Measurements from ENCODE around the gene SEL1L2. TPM values are rescaled to one million over a fixed set of nuclear protein-coding genes. Genes with fewer than 3 reads are reported as not detected.
"Not testable (repeated sequence)": the region's sequence is repeated elsewhere in the genome, so short reads cannot be mapped to it uniquely, and the experiment has no call there.

SEL1L2 gene
- total RNA-seq, 1 donor from 2014 or later: not detected

GRCh38 chr20:13995086-13995665, 4.8 kb upstream of the SEL1L2 start, which contains the start of gene MACROD2:
TSS of gene MACROD2 (plus strand) at chr20:13995516.
- peak within 1 kb of the TSS; percentile 82 for H3K4me3 Mint-ChIP-seq (ENCODE audit: unreplicated experiment)
- DNase-seq (ENCODE audit: extremely low spot score, unreplicated experiment): peak; percentile 95
- H3K27ac Mint-ChIP-seq (ENCODE audit: unreplicated experiment): peak within 1 kb of the TSS; percentile 36
- H3K27me3 Mint-ChIP-seq (ENCODE audit: unreplicated experiment): peaks cover 9% of the 10 kb centered on the region
- TF ChIP-seq CTCF (IDR thresholded peaks at IDR 0.05): no peak
- peaks cover 12% of the 10 kb centered on the region for H3K9me3 Mint-ChIP-seq (ENCODE audit: unreplicated experiment)
- H3K4me1 Mint-ChIP-seq (ENCODE audit: unreplicated experiment): peaks cover 8% of the 10 kb centered on the region
- H3K36me3 Mint-ChIP-seq (ENCODE audit: unreplicated experiment): no peaks in the 10 kb centered on the region

GRCh38 chr20:13991955-13992354, 1.5 kb upstream of the SEL1L2 start:
- not testable (repeated sequence) for H3K4me1 Mint-ChIP-seq (ENCODE audit: unreplicated experiment); DNase-seq (ENCODE audit: extremely low spot score, unreplicated experiment); H3K4me3 Mint-ChIP-seq (ENCODE audit: unreplicated experiment); H3K36me3 Mint-ChIP-seq (ENCODE audit: unreplicated experiment); H3K27ac Mint-ChIP-seq (ENCODE audit: unreplicated experiment); H3K27me3 Mint-ChIP-seq (ENCODE audit: unreplicated experiment)
- peaks cover 12% of the 10 kb centered on the region for H3K9me3 Mint-ChIP-seq (ENCODE audit: unreplicated experiment)

- no peak overlapping the region for H3K27ac Mint-ChIP-seq (ENCODE audit: unreplicated experiment)
- H3K36me3 Mint-ChIP-seq (ENCODE audit: unreplicated experiment): no peaks in the 10 kb centered on the region
- no peak overlapping the region for H3K4me3 Mint-ChIP-seq (ENCODE audit: unreplicated experiment)
- peaks cover 6% of the 10 kb centered on the region for H3K4me1 Mint-ChIP-seq (ENCODE audit: unreplicated experiment)
- no peak for TF ChIP-seq CTCF (IDR thresholded peaks at IDR 0.05)
- peaks cover 12% of the 10 kb centered on the region for H3K9me3 Mint-ChIP-seq (ENCODE audit: unreplicated experiment)
- peaks cover 3% of the 10 kb centered on the region for H3K27me3 Mint-ChIP-seq (ENCODE audit: unreplicated experiment)
- DNase-seq (ENCODE audit: extremely low spot score, unreplicated experiment): no peak
Measured at GRCh38 chr20:13991311-13991710, 897 bp upstream of the SEL1L2 start.

- H3K4me3 Mint-ChIP-seq (ENCODE audit: unreplicated experiment): no peak overlapping the region
Measured at GRCh38 chr20:13984211-13984610, 6.2 kb downstream of the SEL1L2 start.

GRCh38 chr20:13960525-13960924, 29.9 kb downstream of the SEL1L2 start:
- Mint-ChIP-seq H3K36me3 (ENCODE audit: unreplicated experiment) (no peaks in the 10 kb centered on the region), H3K9me3 (ENCODE audit: unreplicated experiment) (peaks cover 9% of the 10 kb centered on the region), H3K4me1 (ENCODE audit: unreplicated experiment) (no peaks in the 10 kb centered on the region), H3K4me3 (ENCODE audit: unreplicated experiment) (no peak overlapping the region), H3K27me3 (ENCODE audit: unreplicated experiment) (no peaks in the 10 kb centered on the region), H3K27ac (ENCODE audit: unreplicated experiment) (no peak overlapping the region)
- no peak for DNase-seq (ENCODE audit: extremely low spot score, unreplicated experiment)
- no peak for TF ChIP-seq CTCF (IDR thresholded peaks at IDR 0.05)

More at GRCh38 chr20:13984211-13984610, 6.2 kb downstream of the SEL1L2 start:
- TF ChIP-seq CTCF (IDR thresholded peaks at IDR 0.05): no peak
- DNase-seq (ENCODE audit: extremely low spot score, unreplicated experiment): no peak
- Mint-ChIP-seq H3K4me1 (ENCODE audit: unreplicated experiment) (no peaks in the 10 kb centered on the region), H3K9me3 (ENCODE audit: unreplicated experiment) (no peaks in the 10 kb centered on the region), H3K27me3 (ENCODE audit: unreplicated experiment) (no peaks in the 10 kb centered on the region), H3K27ac (ENCODE audit: unreplicated experiment) (no peak overlapping the region), H3K36me3 (ENCODE audit: unreplicated experiment) (no peaks in the 10 kb centered on the region)
